Naive thymus-derived CD4-positive, alpha-beta T cell (primary cell): ENCODE measurements around the gene ZEB1. TPM values are rescaled to one million over a fixed set of nuclear protein-coding genes. Genes with fewer than 3 reads are reported as not detected.

Experiments used
- ATAC-seq: fragments of 150-1000 bp; cut with Tn5 transposase; 2 replicates; pipeline ENCODE4 v1.10.0; 2021; ENCODE audit warnings: mild to moderate bottlenecking, moderate library complexity
- CTCF ChIA-PET: fragments of 350-600 bp; sonication (Branson Sonifier 250); formaldehyde crosslinking; loops from one replicate; lab custom pipeline; 2021; ENCODE audit warnings: antibody characterized with exemption; lab: Charles Lee
- POLR2A ChIA-PET: fragments of 350-600 bp; sonication (Branson Sonifier 250); formaldehyde crosslinking; loops from one replicate; lab custom pipeline; 2021; ENCODE audit warnings: antibody characterized with exemption, inconsistent platforms; lab: Charles Lee
- DNase-seq, 9 donors: peaks; one replicate each; pipeline versions ENCODE4 v3.0.0 to v3.0.0-alpha.2; 2020 to 2022; ENCODE audit warnings: mixed read lengths in 1 of 9
- H3K27ac ChIP-seq: one replicate; pipeline ENCODE4 v1.7.0; 2013; ENCODE audit warnings: mild to moderate bottlenecking, low read depth, low read length, moderate library complexity
- H3K27me3 ChIP-seq, 2 donors: one replicate each; pipeline ENCODE4 v1.7.0; 2013; ENCODE audit warnings: low read length in 2 of 2, mild to moderate bottlenecking in 2 of 2, moderate library complexity in 2 of 2; ENCODE audit not compliant: control insufficient read depth in 2 of 2, insufficient read depth in 2 of 2
- H3K36me3 ChIP-seq, 3 experiments: 1 replicate in 2 of 3; 2 replicates in 1 of 3; pipeline ENCODE4 v1.7.0; 2013; ENCODE audit warnings: low read length in 3 of 3, mild to moderate bottlenecking in 3 of 3, moderate library complexity in 1 of 3; ENCODE audit not compliant: insufficient read depth in 3 of 3, control insufficient read depth in 2 of 3
- H3K4me1 ChIP-seq, 2 donors: one replicate each; pipeline ENCODE4 v1.7.0; 2013; ENCODE audit warnings: low read length in 2 of 2, mild to moderate bottlenecking in 2 of 2, moderate library complexity in 1 of 2; ENCODE audit not compliant: control insufficient read depth in 2 of 2, insufficient read depth in 2 of 2
- H3K4me3 ChIP-seq: 2 replicates; pipeline ENCODE4 v1.7.0; 2013; ENCODE audit warnings: mild to moderate bottlenecking, low read length
- H3K9me3 ChIP-seq, 3 experiments: 1 replicate in 2 of 3; 2 replicates in 1 of 3; pipeline ENCODE4 v1.7.0; 2013; ENCODE audit warnings: low read length in 3 of 3; ENCODE audit not compliant: control insufficient read depth in 2 of 3
- H3K27ac Mint-ChIP-seq, 9 donors: one replicate each; pipeline ENCODE4 v1.8.0; 2020 to 2022; ENCODE audit warnings: mixed read lengths in 9 of 9, mild to moderate bottlenecking in 8 of 9, moderate library complexity in 5 of 9, inconsistent platforms in 2 of 9
- H3K27me3 Mint-ChIP-seq, 5 donors: one replicate each; pipeline ENCODE4 v1.8.0; 2021 to 2022; ENCODE audit warnings: mixed read lengths in 5 of 5, mild to moderate bottlenecking in 1 of 5
- H3K36me3 Mint-ChIP-seq, 5 donors: one replicate each; pipeline ENCODE4 v1.8.0; 2020 to 2022; ENCODE audit warnings: mixed read lengths in 5 of 5, mild to moderate bottlenecking in 3 of 5, inconsistent platforms in 1 of 5
- H3K4me1 Mint-ChIP-seq, 7 donors: one replicate each; pipeline ENCODE4 v1.8.0; 2020 to 2022; ENCODE audit warnings: mixed read lengths in 7 of 7, mild to moderate bottlenecking in 3 of 7, inconsistent platforms in 1 of 7
- H3K4me3 Mint-ChIP-seq, 10 donors: one replicate each; pipeline ENCODE4 v1.8.0; 2020 to 2022; ENCODE audit warnings: mild to moderate bottlenecking in 10 of 10, mixed read lengths in 10 of 10, moderate library complexity in 6 of 10, inconsistent platforms in 2 of 10
- H3K9me3 Mint-ChIP-seq, 11 donors: one replicate each; pipeline ENCODE4 v1.8.0; 2020 to 2022; ENCODE audit warnings: mixed read lengths in 11 of 11, mild to moderate bottlenecking in 4 of 11, inconsistent platforms in 1 of 11, moderate library complexity in 1 of 11
- intact Hi-C, 2 donors: fragments of 100-400 bp; cut with micrococcal nuclease; formaldehyde crosslinking; loops; one replicate each; pipeline ENCODE4 v1.15.1; 2023
- polyA plus RNA-seq, 2 donors: library from polyadenylated mRNA; unstranded; fragments of 300-500 nt; fragmentation: Illumina TruSeq; gene quantifications; one replicate each; pipeline ENCODE4 v1.2.3, GENCODE V29; 2021
- total RNA-seq, 6 experiments: library from RNA in 5 of 6; stranded (reverse) in 5 of 6; gene quantifications; 1 replicate in 5 of 6; 2 replicates in 1 of 6; pipeline ENCODE4 v1.2.3 and lab custom pipeline; 2021 to 2026

ZEB1 gene
- total and polyA plus RNA-seq, 7 experiments from 2014 or later, result 37.4 to 126 (median 77.5) TPM

DNA sequence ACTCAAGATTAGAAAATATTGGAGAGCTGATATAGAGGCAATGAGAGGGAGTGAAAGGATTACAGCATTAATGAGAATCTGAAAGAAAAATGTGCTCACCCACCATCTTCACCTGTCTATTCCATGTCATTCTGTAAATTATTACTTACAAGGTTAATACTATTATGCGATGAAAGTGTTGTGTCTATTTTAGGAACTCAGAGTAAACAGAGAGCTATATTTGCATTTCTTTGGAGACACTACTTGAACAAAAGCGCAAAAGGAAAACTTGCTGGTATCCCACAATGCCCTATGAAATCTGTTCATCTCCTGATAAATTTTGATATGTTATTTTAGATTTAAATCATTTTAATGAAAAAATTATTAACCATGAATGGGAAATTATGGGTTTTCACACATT lies 196.1 kb downstream of the ZEB1 start:
- Mint-ChIP-seq H3K27ac (no peak overlapping the region), H3K9me3 (no peaks in the 10 kb centered on the region), H3K4me1 (peaks cover 0 to 4% (median 0%) of the 10 kb centered on the region in 7 donors), H3K27me3 (no peaks in the 10 kb centered on the region), H3K4me3 (no peak overlapping the region), H3K36me3 (peaks cover 0 to 37% (median 24%) of the 10 kb centered on the region in 5 donors)
- H3K4me3 ChIP-seq, result no peak overlapping the region
- ChIA-PET CTCF (no interaction called here), POLR2A (no interaction called here)
- H3K4me1 ChIP-seq, result no peaks in the 10 kb centered on the region
- DNase-seq, result no peak
- H3K9me3 ChIP-seq, result no peaks in the 10 kb centered on the region
- no peaks in the 10 kb centered on the region for H3K27me3 ChIP-seq
- peaks cover 10 to 34% (median 10%) of the 10 kb centered on the region in 3 experiments for H3K36me3 ChIP-seq
- H3K27ac ChIP-seq, result no peak overlapping the region
- no peak for ATAC-seq
- intact Hi-C loops, result loop anchor here in 1 of 2 donors (2.0 kb wide), 1 partner anchor 18 kb away; no protein-coding TSS in a partner anchor

DNA sequence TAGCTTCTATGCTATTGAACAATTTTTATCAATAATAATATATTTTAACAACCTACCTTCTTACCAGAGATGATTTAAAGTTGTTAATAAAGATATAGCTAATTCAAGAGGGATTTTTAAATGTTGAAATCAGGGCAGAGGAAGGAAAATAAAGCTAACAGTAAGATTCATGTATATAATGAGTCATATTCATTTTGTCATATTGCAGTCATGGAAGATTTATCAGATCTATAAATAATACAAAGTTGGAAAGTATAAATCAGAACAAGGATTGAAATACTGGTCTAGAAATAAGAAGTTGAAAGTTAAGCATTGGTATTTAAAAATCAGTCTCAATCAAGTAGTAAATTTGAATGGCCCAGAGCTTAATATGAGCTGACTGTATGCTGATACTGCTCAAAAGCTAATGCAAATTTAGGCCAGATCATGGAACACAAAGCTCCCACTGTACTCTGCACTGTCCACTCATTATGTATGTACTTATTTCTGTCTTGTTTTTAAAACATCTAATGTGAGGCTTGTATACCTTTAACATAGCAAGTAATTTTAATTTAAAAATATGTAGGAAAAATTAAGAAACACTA lies 196.9 kb downstream of the ZEB1 start:
- Histone ChIP-seq H3K9me3 (no peaks in the 10 kb centered on the region), H3K27ac (no peak overlapping the region), H3K4me3 (no peak overlapping the region), H3K36me3 (peaks cover 10 to 42% (median 13%) of the 10 kb centered on the region in 3 experiments), H3K4me1 (no peaks in the 10 kb centered on the region), H3K27me3 (no peaks in the 10 kb centered on the region)
- Mint-ChIP-seq H3K27me3 (no peaks in the 10 kb centered on the region), H3K36me3 (peaks cover 0 to 39% (median 28%) of the 10 kb centered on the region in 5 donors), H3K4me1 (peaks cover 0 to 4% (median 0%) of the 10 kb centered on the region in 7 donors), H3K9me3 (no peaks in the 10 kb centered on the region), H3K27ac (no peak overlapping the region), H3K4me3 (no peak overlapping the region)
- intact Hi-C loops, result loop anchor here in 1 of 2 donors (2.0 kb wide), 1 partner anchor 19 kb away; no protein-coding TSS in a partner anchor
- ChIA-PET POLR2A (no interaction called here), CTCF (interaction anchor here (0.9 kb wide), 1 partner anchor 764 kb away, joined by 4 read pairs; no protein-coding TSS in a partner anchor)
- DNase-seq (no peak), ATAC-seq (no peak)

DNA sequence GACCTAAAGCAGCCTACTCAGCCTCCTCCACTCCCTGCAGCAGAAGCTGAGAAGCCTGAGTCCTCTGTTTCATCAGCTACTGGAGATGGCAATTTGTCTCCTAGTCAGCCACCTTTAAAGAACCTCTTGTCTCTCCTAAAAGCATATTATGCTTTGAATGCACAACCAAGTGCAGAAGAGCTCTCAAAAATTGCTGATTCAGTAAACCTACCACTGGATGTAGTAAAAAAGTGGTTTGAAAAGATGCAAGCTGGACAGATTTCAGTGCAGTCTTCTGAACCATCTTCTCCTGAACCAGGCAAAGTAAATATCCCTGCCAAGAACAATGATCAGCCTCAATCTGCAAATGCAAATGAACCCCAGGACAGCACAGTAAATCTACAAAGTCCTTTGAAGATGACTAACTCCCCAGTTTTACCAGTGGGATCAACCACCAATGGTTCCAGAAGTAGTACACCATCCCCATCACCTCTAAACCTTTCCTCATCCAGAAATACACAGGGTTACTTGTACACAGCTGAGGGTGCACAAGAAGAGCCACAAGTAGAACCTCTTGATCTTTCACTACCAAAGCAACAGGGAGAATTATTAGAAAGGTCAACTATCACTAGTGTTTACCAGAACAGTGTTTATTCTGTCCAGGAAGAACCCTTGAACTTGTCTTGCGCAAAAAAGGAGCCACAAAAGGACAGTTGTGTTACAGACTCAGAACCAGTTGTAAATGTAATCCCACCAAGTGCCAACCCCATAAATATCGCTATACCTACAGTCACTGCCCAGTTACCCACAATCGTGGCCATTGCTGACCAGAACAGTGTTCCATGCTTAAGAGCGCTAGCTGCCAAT lies 202.2 kb downstream of the ZEB1 start:
- no peak for DNase-seq
- ChIA-PET POLR2A (no interaction called here), CTCF (no interaction called here)
- peaks cover 6 to 58% (median 41%) of the 10 kb centered on the region in 5 donors for H3K36me3 Mint-ChIP-seq
- peaks cover 0 to 3% (median 0%) of the 10 kb centered on the region in 7 donors for H3K4me1 Mint-ChIP-seq
- no peaks in the 10 kb centered on the region for H3K4me1 ChIP-seq
- intact Hi-C loops, result no loop called here
- no peak for ATAC-seq
- no peaks in the 10 kb centered on the region for H3K9me3 ChIP-seq
- no peaks in the 10 kb centered on the region for H3K27me3 Mint-ChIP-seq
- H3K27ac ChIP-seq, result no peak overlapping the region
- no peak overlapping the region for H3K4me3 ChIP-seq
- peaks cover 0 to 53% (median 12%) of the 10 kb centered on the region in 3 experiments for H3K36me3 ChIP-seq
- peak overlapping the region in 4 of 9 donors; percentile 5 to 69 (median 50) for H3K27ac Mint-ChIP-seq
- no peaks in the 10 kb centered on the region for H3K9me3 Mint-ChIP-seq
- no peak overlapping the region for H3K4me3 Mint-ChIP-seq
- H3K27me3 ChIP-seq, result no peaks in the 10 kb centered on the region

DNA sequence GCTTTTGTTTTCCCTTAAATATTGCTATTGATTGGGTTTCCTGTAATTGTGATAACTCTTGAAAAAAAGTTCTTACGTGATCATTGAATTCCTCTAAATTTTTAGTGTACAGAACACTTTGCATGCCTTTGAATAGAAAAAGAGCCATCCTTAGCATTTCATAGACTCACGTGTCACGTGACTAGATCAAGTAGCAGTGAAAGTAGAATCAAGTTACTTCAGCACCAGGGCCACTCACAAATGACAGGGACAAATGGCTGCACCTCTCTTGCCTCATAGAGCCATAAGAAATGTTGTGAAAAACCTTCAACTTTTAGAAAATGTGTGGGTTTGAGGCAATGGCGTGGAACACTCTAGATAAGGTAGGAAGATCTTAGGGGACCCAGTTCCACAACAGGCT lies 203.8 kb downstream of the ZEB1 start:
- Histone ChIP-seq H3K4me3 (no peak overlapping the region), H3K4me1 (no peaks in the 10 kb centered on the region), H3K27me3 (no peaks in the 10 kb centered on the region), H3K36me3 (peaks cover 0 to 57% (median 12%) of the 10 kb centered on the region in 3 experiments), H3K9me3 (no peaks in the 10 kb centered on the region), H3K27ac (no peak overlapping the region)
- POLR2A ChIA-PET, result no interaction called here
- Mint-ChIP-seq H3K9me3 (no peaks in the 10 kb centered on the region), H3K4me3 (no peak overlapping the region), H3K27ac (peak overlapping the region in 1 of 9 donors; percentile 6), H3K27me3 (no peaks in the 10 kb centered on the region), H3K36me3 (peaks cover 11 to 65% (median 47%) of the 10 kb centered on the region in 5 donors), H3K4me1 (peaks cover 0 to 3% (median 0%) of the 10 kb centered on the region in 7 donors)
- no peak for ATAC-seq
- CTCF ChIA-PET, result no interaction called here
- intact Hi-C loops, result no loop called here
- DNase-seq, result no peak

DNA sequence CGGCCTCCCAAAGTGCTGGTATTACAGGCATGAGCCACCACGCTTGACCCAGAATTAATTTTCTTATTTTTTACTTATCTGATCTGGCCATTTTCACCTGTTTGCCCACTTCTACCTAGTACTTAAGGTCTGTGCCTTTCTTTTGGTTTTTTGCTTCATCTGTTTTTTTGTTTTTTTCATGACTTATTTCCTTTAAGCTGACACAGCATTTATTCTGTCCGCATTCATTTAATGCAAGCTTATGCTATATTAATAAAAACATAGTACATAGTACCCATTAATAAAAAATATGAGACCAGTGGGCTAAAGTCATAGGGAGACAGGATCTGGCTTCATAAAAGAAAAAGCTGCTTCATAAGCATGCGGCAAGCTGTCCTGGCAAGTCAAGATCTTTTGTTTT lies 205.4 kb downstream of the ZEB1 start:
- DNase-seq (no peak), ATAC-seq (no peak)
- H3K36me3 ChIP-seq, result peaks cover 0 to 57% (median 12%) of the 10 kb centered on the region in 3 experiments
- no peaks in the 10 kb centered on the region for H3K9me3 Mint-ChIP-seq
- POLR2A ChIA-PET, result no interaction called here
- no peak overlapping the region for H3K4me3 Mint-ChIP-seq
- H3K27ac Mint-ChIP-seq, result peak overlapping the region in 1 of 9 donors; percentile 90
- no peaks in the 10 kb centered on the region for H3K27me3 ChIP-seq
- H3K36me3 Mint-ChIP-seq, result peaks cover 11 to 62% (median 47%) of the 10 kb centered on the region in 5 donors
- peaks cover 0 to 3% (median 0%) of the 10 kb centered on the region in 7 donors for H3K4me1 Mint-ChIP-seq
- intact Hi-C loops, result no loop called here
- H3K27me3 Mint-ChIP-seq, result no peaks in the 10 kb centered on the region
- H3K9me3 ChIP-seq, result no peaks in the 10 kb centered on the region
- H3K4me3 ChIP-seq, result no peak overlapping the region
- H3K27ac ChIP-seq, result no peak overlapping the region
- CTCF ChIA-PET, result interaction anchor here (0.7 kb wide), 1 partner anchor 42 kb away, joined by 3 read pairs; no protein-coding TSS in a partner anchor
- H3K4me1 ChIP-seq, result no peaks in the 10 kb centered on the region

DNA sequence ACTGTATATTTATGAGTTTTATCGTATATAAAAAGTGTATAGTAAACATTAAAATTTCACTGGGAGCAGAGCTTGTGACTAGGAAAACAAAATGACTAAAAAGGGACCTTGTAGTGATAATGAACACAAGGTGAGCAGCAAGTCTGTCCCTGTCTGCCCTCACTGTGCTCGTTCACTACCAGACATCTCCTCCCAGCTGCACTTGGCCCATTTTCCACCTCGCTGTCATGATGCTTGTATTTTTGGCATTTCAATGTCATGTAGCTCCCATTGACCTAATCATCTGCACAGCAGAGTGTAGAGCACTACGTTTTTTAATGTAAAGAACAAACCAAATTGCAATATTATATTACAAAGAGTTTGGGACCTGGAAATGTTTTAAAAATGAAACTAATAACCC lies 207.2 kb downstream of the ZEB1 start:
- no peak for ATAC-seq
- ChIA-PET CTCF (no interaction called here), POLR2A (no interaction called here)
- no peaks in the 10 kb centered on the region for H3K27me3 Mint-ChIP-seq
- H3K4me3 Mint-ChIP-seq, result no peak overlapping the region
- Histone ChIP-seq H3K4me1 (no peaks in the 10 kb centered on the region), H3K36me3 (peaks cover 0 to 45% (median 7%) of the 10 kb centered on the region in 3 experiments), H3K4me3 (no peak overlapping the region), H3K27me3 (no peaks in the 10 kb centered on the region), H3K27ac (no peak overlapping the region), H3K9me3 (no peaks in the 10 kb centered on the region)
- H3K4me1 Mint-ChIP-seq, result peaks cover 0 to 3% (median 0%) of the 10 kb centered on the region in 7 donors
- no peaks in the 10 kb centered on the region for H3K9me3 Mint-ChIP-seq
- H3K27ac Mint-ChIP-seq, result peak overlapping the region in 1 of 9 donors; percentile 29
- DNase-seq, result no peak
- H3K36me3 Mint-ChIP-seq, result peaks cover 10 to 48% (median 35%) of the 10 kb centered on the region in 5 donors
- intact Hi-C loops, result no loop called here
